GM12872 (cell line): ENCODE data around the gene NT5C.

Source experiments
- CTCF ChIP-seq: IDR thresholded peaks from 3 replicates; pipeline ENCODE4 v1.5.1; 2011; ENCODE audit warnings: low read depth, mild to moderate bottlenecking, low read length, moderate library complexity; ENCODE audit not compliant: insufficient read depth

Gene NT5C

GRCh38 chr17:75129576-75129975, 2.0 kb downstream of the NT5C start:
- TF ChIP-seq CTCF, result no peak

GRCh38 chr17:75128694-75129505, 2.6 kb downstream of the NT5C start:
- no peak for TF ChIP-seq CTCF

- TF ChIP-seq CTCF, result no peak
These were observed 4.6 kb downstream of the NT5C start for GRCh38 chr17:75126954-75127353.

- no peak for TF ChIP-seq CTCF
These were observed 5.6 kb downstream of the NT5C start for GRCh38 chr17:75125984-75126383.

GRCh38 chr17:75124819-75125162, 6.8 kb downstream of the NT5C start:
- no peak for TF ChIP-seq CTCF

- no peak for TF ChIP-seq CTCF
These were observed 7.3 kb downstream of the NT5C start for GRCh38 chr17:75124041-75124818.

GRCh38 chr17:75118307-75118706, 13.2 kb downstream of the NT5C start:
- TF ChIP-seq CTCF, result no peak
